HepG2 (cell line): ENCODE data around the gene SLC2A6. TPM values are rescaled to one million over a fixed set of nuclear protein-coding genes. Genes with fewer than 3 reads are reported as not detected.
A peak's percentile ranks its signal among the peaks of the same experiment; 100 is the strongest.

Experiments used
- ATAC-seq: fragments of 200-7000 bp; cut with Tn5 transposase; 3 replicates; pipeline ENCODE4 v1.9.1; 2020; ENCODE audit warnings: mild to moderate bottlenecking, moderate library complexity
- BruUV-seq: library from RNA; stranded (reverse); fragments of 400-500 nt; replicated peaks from 2 replicates; lab custom pipeline; 2021; lab: Mats Ljungman, UMichigan
- CTCF ChIA-PET: fragments of 300-600 bp; formaldehyde crosslinking; extraction: SDS; loops from one replicate; lab custom pipeline; 2021; ENCODE audit warnings: low total read pairs, inconsistent platforms, low intra/inter-chr PET ratio; lab: Yijun Ruan, JAX
- POLR2A ChIA-PET: fragments of 350-600 bp; sonication (Branson Sonifier 250); formaldehyde crosslinking; loops from one replicate; lab custom pipeline; 2020; ENCODE audit warnings: antibody characterized with exemption, inconsistent platforms; lab: Yijun Ruan, JAX
- DNase-seq: peaks from one replicate; pipeline ENCODE4 v3.0.0-alpha.2; 2015; ENCODE audit warnings: low spot score
- FAIRE-seq: peaks from 3 replicates; lab custom pipeline; 2011; peaks lifted over from hg19 to GRCh38; lab: Jason Lieb, UNC
- H2AFZ ChIP-seq: one replicate; pipeline ENCODE4 v1.6.1; 2011; ENCODE audit warnings: low read length, inconsistent platforms
- H3K27ac ChIP-seq: fragments of 300-600 bp; 3 replicates; pipeline ENCODE4 v1.8.0; 2011; ENCODE audit warnings: mixed run types, mild to moderate bottlenecking, mixed read lengths, low read length, inconsistent platforms; ENCODE audit not compliant: insufficient read depth; ENCODE audit errors: extremely low read length
- H3K27me3 ChIP-seq, 2 experiments: fragments of 200-600 bp in 1 of 2; 2 replicates in 1 of 2; 3 replicates in 1 of 2; pipeline versions ENCODE4 v1.6.0 to v1.8.0; 2011; ENCODE audit warnings: low read length in 2 of 2, mild to moderate bottlenecking in 2 of 2, moderate library complexity in 2 of 2, inconsistent platforms in 1 of 2; ENCODE audit not compliant: insufficient read depth in 2 of 2, control insufficient read depth in 1 of 2
- H3K36me3 ChIP-seq, 2 experiments: fragments of 200-600 bp in 1 of 2; replicated peaks in 1 of 2; 2 replicates in 1 of 2; 3 replicates in 1 of 2; pipeline versions ENCODE4 v1.5.1 to v1.8.0; 2011; ENCODE audit warnings: low read length in 2 of 2, inconsistent platforms in 1 of 2; ENCODE audit not compliant: insufficient read depth in 2 of 2, control insufficient read depth in 1 of 2
- H3K4me1 ChIP-seq: 2 replicates; pipeline ENCODE4 v1.5.1; 2012; ENCODE audit warnings: low read length, inconsistent platforms; ENCODE audit not compliant: insufficient read depth
- H3K4me2 ChIP-seq: 2 replicates; pipeline ENCODE4 v1.6.0; 2011; ENCODE audit warnings: low read depth, low read length, inconsistent platforms
- H3K4me3 ChIP-seq, 3 experiments: fragments of 200-600 bp in 1 of 3; sonication (generic), shearing (Covaris generic) in 1 of 3; replicated peaks in 1 of 3; 2 replicates each; pipeline ENCODE4 v1.5.1; 2011 to 2016; ENCODE audit warnings: low read length in 3 of 3, inconsistent platforms in 2 of 3, low read depth in 2 of 3, mild to moderate bottlenecking in 2 of 3, control low read depth in 1 of 3, mixed read lengths in 1 of 3; ENCODE audit not compliant: insufficient read depth in 1 of 3
- H3K79me2 ChIP-seq: one replicate; pipeline ENCODE4 v1.6.1; 2011; ENCODE audit warnings: low read length, inconsistent platforms; ENCODE audit not compliant: insufficient read depth
- H3K9ac ChIP-seq: 2 replicates; pipeline ENCODE4 v1.6.0; 2011; ENCODE audit warnings: mild to moderate bottlenecking, low read depth, low read length, inconsistent platforms; ENCODE audit not compliant: insufficient read depth
- H3K9me3 ChIP-seq: 2 replicates; pipeline ENCODE4 v1.5.1; 2012; ENCODE audit warnings: mild to moderate bottlenecking, low read length
- H4K20me1 ChIP-seq: 2 replicates; pipeline ENCODE4 v1.6.0; 2011; ENCODE audit warnings: inconsistent platforms, mild to moderate bottlenecking, low read length, moderate library complexity; ENCODE audit not compliant: insufficient read depth
- DZIP1 ChIP-seq: sonication (generic); formaldehyde crosslinking; IDR thresholded peaks from 2 replicates; pipeline ENCODE4 v1.5.0; 2020; ENCODE audit warnings: mild to moderate bottlenecking, missing genetic modification reagents
- MAZ ChIP-seq, 2 experiments: sonication (generic) in 1 of 2; formaldehyde crosslinking in 1 of 2; IDR thresholded peaks; 2 replicates each; pipeline versions ENCODE4 v1.5.0 to v1.6.1; 2012 to 2020; ENCODE audit warnings: low read depth in 2 of 2, mild to moderate bottlenecking in 2 of 2, borderline replicate concordance in 1 of 2, improper control_type of control experiment in 1 of 2, low read length in 1 of 2, missing genetic modification reagents in 1 of 2, moderate library complexity in 1 of 2
- TMF1 ChIP-seq: sonication (generic); formaldehyde crosslinking; IDR thresholded peaks from 2 replicates; pipeline ENCODE4 v1.8.1; 2022; ENCODE audit warnings: low read depth, missing genetic modification reagents
- ZFY ChIP-seq: sonication (generic); formaldehyde crosslinking; IDR thresholded peaks from 2 replicates; pipeline ENCODE4 v1.4.0; 2020; ENCODE audit warnings: missing genetic modification reagents
- WGBS: methylation state at CpG from one replicate; pipeline ENCODE4 v1.1.6; 2017; ENCODE audit warnings: low lambda C conversion rate; 5-methylcytosine and 5-hydroxymethylcytosine counted together
- in situ Hi-C: cut with HindIII; loops from 2 replicates; pipeline ENCODE4 v1.10.0; 2017; ENCODE audit warnings: low pct_unique_long_range_greater_than_20kb; ENCODE audit not compliant: extremely low pct_ligation_motif_present
- intact Hi-C: fragments of 100-400 bp; cut with micrococcal nuclease; formaldehyde crosslinking; loops from one replicate; pipeline ENCODE4 v1.10.0; 2022; ENCODE audit not compliant: unreplicated experiment
- polyA plus RNA-seq, 8 experiments: library from polyadenylated mRNA; depleted of rRNA in 3 of 8; stranded (reverse) in 7 of 8; unstranded in 1 of 8; fragments of >200 nt; fragmentation: Illumina TruSeq in 4 of 8; extraction: Trizol in 4 of 8; gene quantifications; 2 replicates each; pipeline versions ENCODE4 v1.2.1 to v1.2.3, GENCODE V29; 2011 to 2016; ENCODE audit warnings: low read depth in 4 of 8, missing spikeins in 1 of 8, mixed read lengths in 1 of 8; ENCODE audit not compliant: insufficient read depth in 1 of 8
- total RNA-seq, 5 experiments: library from RNA; depleted of rRNA; stranded (reverse); fragments of >200 nt; fragmentation: Illumina TruSeq; extraction: Trizol; gene quantifications; 2 replicates each; pipeline ENCODE4 v1.2.3, GENCODE V29; 2016; ENCODE audit warnings: low read depth in 1 of 5

SLC2A6 gene
- total and polyA plus RNA-seq, 2 of the 13 experiments (the other 11 are each of a cell fraction or from before 2014, with no cell fraction given) = 4.1 to 15.0 TPM

- Histone ChIP-seq H3K27me3 (no peaks in the 10 kb centered on the region; a peak in 1 of 5 replicates), H3K4me3 (no peak overlapping the region; a peak in 1 of 6 replicates), H3K9me3 (no peaks in the 10 kb centered on the region), H2AFZ (no peak overlapping the region), H3K4me2 (no peak overlapping the region), H3K4me1 (peaks cover 25% of the 10 kb centered on the region), H3K9ac (no peak overlapping the region), H3K36me3 (no peaks in the 10 kb centered on the region), H4K20me1 (no peaks in the 10 kb centered on the region), H3K79me2 (no peaks in the 10 kb centered on the region), H3K27ac (no peak overlapping the region)
- ATAC-seq = no peak
- BruUV-seq = no TSS peak
- WGBS = 73% methylated on average over 18 of the region's 18 CpGs
- TF ChIP-seq DZIP1 (CRISPR knock-in tag) = no peak
- TF ChIP-seq MAZ (IDR thresholded peaks at IDR 0.05; ENCODE audit: borderline replicate concordance, low read depth, low read length) = no peak
- TF ChIP-seq MAZ (CRISPR knock-in tag; IDR thresholded peaks at IDR 0.05; ENCODE audit: low read depth) = 0 out of 2 replicates have a peak, but pooled peaks have one; percentile 12
- peak; percentile 4; the same call in 1 of the 2 replicates for TF ChIP-seq ZFY (CRISPR knock-in tag)
- TF ChIP-seq TMF1 (CRISPR knock-in tag) = 0 out of 2 replicates have a peak, but pooled peaks have one; percentile 9
- FAIRE-seq = no peak
- in situ Hi-C loops (no loop called here), intact Hi-C loops (no loop called here)
- ChIA-PET POLR2A (interaction anchor here (1.8 kb wide), 1 partner anchor 30 kb away, joined by 9 read pairs; the partner anchor contains the start of gene CACFD1), CTCF (no interaction called here)
- no peak for DNase-seq
Observed at GRCh38 chr9:133429214-133429613, 49.7 kb downstream of the SLC2A6 start.
